GM23248 (cell line): ENCODE results near the gene SYDE2. TPM values are rescaled to one million over a fixed set of nuclear protein-coding genes. Genes with fewer than 3 reads are reported as not detected.
"Not testable (repeated sequence)": the region's sequence is repeated elsewhere in the genome, so short reads cannot be mapped to it uniquely, and the experiment has no call there.

ENCODE experiments used
- DNase-seq: peaks from one replicate; pipeline ENCODE4 v3.0.0-alpha.2; 2015
- H2AFZ ChIP-seq: fragments of 200-600 bp; sonication (generic); 2 replicates; pipeline ENCODE4 v1.6.1; 2016; ENCODE audit warnings: antibody characterized with exemption
- H3F3A ChIP-seq: fragments of 200-600 bp; sonication (generic); 2 replicates; pipeline ENCODE4 v1.6.1; 2016; ENCODE audit warnings: mild to moderate bottlenecking, antibody characterized with exemption, mixed run types; ENCODE audit not compliant: insufficient read depth
- H3K27ac ChIP-seq: fragments of 200-600 bp; sonication (generic); 2 replicates; pipeline ENCODE4 v1.5.1; 2016; ENCODE audit warnings: mild to moderate bottlenecking
- H3K27me3 ChIP-seq: fragments of 200-600 bp; sonication (generic); replicated peaks from 2 replicates; pipeline ENCODE4 v1.6.1; 2016; ENCODE audit warnings: mild to moderate bottlenecking; ENCODE audit not compliant: insufficient read depth
- H3K36me3 ChIP-seq: fragments of 200-600 bp; sonication (generic); 2 replicates; pipeline ENCODE4 v1.6.1; 2016; ENCODE audit warnings: low read depth, mild to moderate bottlenecking
- H3K4me1 ChIP-seq: fragments of 200-600 bp; sonication (generic); 2 replicates; pipeline ENCODE4 v1.6.1; 2016; ENCODE audit warnings: mild to moderate bottlenecking; ENCODE audit not compliant: insufficient read depth
- H3K4me2 ChIP-seq: fragments of 200-600 bp; sonication (generic); one replicate; pipeline ENCODE4 v1.6.1; 2016; ENCODE audit warnings: mild to moderate bottlenecking; ENCODE audit not compliant: unreplicated experiment
- H3K4me3 ChIP-seq: fragments of 200-600 bp; sonication (generic); 2 replicates; pipeline ENCODE4 v1.5.1; 2016; ENCODE audit warnings: mild to moderate bottlenecking
- H3K79me2 ChIP-seq: fragments of 200-600 bp; sonication (generic); 2 replicates; pipeline ENCODE4 v1.6.1; 2016; ENCODE audit warnings: mild to moderate bottlenecking; ENCODE audit not compliant: insufficient read depth
- H3K9ac ChIP-seq: fragments of 200-600 bp; sonication (generic); 2 replicates; pipeline ENCODE4 v1.6.1; 2016; ENCODE audit warnings: mild to moderate bottlenecking
- H3K9me2 ChIP-seq: fragments of 200-600 bp; sonication (generic); 2 replicates; pipeline ENCODE4 v1.6.1; 2016; ENCODE audit warnings: mixed run types, mild to moderate bottlenecking, moderate library complexity; ENCODE audit not compliant: insufficient read depth
- H3K9me3 ChIP-seq: fragments of 200-600 bp; sonication (generic); one replicate; pipeline ENCODE4 v1.6.1; 2017; ENCODE audit warnings: low read depth
- H4K20me1 ChIP-seq: fragments of 200-600 bp; sonication (generic); 2 replicates; pipeline ENCODE4 v1.6.0; 2016; ENCODE audit not compliant: insufficient read depth
- EZH2 ChIP-seq: fragments of 200-600 bp; sonication (generic); IDR thresholded peaks from 2 replicates; pipeline ENCODE4 v1.6.1; 2018; ENCODE audit warnings: antibody characterized with exemption, mild to moderate bottlenecking; ENCODE audit not compliant: insufficient read depth, poor library complexity, severe bottlenecking
- EZH2phosphoT487 ChIP-seq: fragments of 200-600 bp; sonication (generic); IDR thresholded peaks from 2 replicates; pipeline ENCODE4 v1.6.1; 2018; ENCODE audit warnings: antibody characterized with exemption, moderate library complexity, mild to moderate bottlenecking, low read depth; ENCODE audit not compliant: insufficient read depth
- WGBS, 2 experiments: methylation state at CpG; one replicate each; pipeline ENCODE4 v1.1.6; 2015 to 2017; ENCODE audit warnings: low lambda C conversion rate in 2 of 2, low coverage in 1 of 2; ENCODE audit errors: missing lambda C conversion rate in 2 of 2; 5-methylcytosine and 5-hydroxymethylcytosine counted together
- in situ Hi-C: fragments of 300-500 bp; cut with MboI; formaldehyde crosslinking; loops from 2 replicates; pipeline ENCODE4 v1.15.0; 2020
- polyA plus RNA-seq: library from polyadenylated mRNA; unstranded; fragments of >200 nt; fragmentation: Nextera tagmentation; extraction: Ambion mirVana; gene quantifications from 2 replicates; pipeline ENCODE4 v1.2.1, GENCODE V29; 2016
- total RNA-seq: library from RNA; depleted of rRNA; stranded (reverse); fragments of >200 nt; shearing (Covaris generic); gene quantifications from 2 replicates; pipeline ENCODE4 v1.2.3, GENCODE V29; 2014; rRNA removed

Gene SYDE2
- total RNA-seq (4.8 and 6.7 TPM in 2 replicates), polyA plus RNA-seq (1.4 TPM in 2 replicates)

DNA sequence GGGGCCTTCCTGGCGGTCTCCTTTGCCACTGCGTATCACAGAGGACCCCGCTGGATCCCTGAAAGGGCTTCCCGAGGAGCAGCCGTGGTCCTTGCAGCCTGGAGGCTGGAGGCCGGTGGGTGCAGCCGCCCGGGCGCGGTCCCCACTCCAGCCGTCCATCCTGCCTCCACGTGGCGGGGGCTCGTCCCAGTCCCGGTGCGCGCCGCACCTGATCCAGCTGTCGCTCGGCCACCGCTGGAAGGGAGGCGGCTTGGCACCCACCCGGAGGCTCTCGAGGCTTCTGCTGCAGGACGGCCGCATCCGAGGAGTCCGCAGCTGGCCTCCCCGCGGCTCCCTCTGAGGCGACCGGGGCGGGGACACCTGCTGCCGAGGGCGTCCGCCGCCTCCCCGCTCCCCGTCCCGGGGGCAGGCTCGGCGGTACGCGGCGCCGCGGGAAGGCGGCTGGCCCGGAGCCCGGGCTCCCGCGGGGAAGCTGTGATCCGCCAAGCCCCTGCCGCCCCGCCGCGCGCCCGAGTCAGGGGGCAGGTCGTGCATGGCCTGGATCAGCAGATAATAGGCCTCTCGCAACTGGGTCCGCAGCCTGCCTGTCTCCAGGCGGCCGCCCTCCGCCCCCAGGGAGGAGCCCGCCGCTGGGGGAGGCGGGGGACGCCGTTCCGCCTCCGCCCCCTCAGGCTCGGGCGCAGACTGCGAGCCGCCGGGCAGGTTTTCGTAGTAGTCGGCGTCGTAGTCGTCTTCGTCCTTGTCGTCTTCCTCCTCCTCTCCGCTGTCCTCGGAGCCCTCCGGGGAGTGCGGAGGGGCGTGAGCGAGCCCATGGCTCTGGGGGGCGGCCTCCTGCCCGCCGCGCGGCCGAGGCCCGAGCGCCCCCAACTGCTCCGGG, at the start of gene SYDE2:
Gene SYDE2 (minus strand): TSS at position 554 of the 877 bp plus-strand sequence. CDS start 20 bp downstream, at position 534.
- Histone ChIP-seq H3K4me1 (peaks cover 48% of the 10 kb centered on the region), H3K4me3 (peak within 1 kb of the TSS; percentile 84), H3K27ac (no peak within 1 kb of the TSS), H3K9me3 (no peaks in the 10 kb centered on the region), H3K4me2 (peak within 1 kb of the TSS; percentile 81), H3K9ac (peak within 1 kb of the TSS; percentile 78), H3K36me3 (no peaks in the 10 kb centered on the region), H2AFZ (peak within 1 kb of the TSS; percentile 87), H3K9me2 (no peaks in the 10 kb centered on the region), H3F3A (peaks cover 34% of the 10 kb centered on the region), H4K20me1 (no peaks in the 10 kb centered on the region), H3K79me2 (no peaks in the 10 kb centered on the region), H3K27me3 (no peaks in the 10 kb centered on the region)
- DNase-seq: peak; percentile 76
- 0 to 1% methylated on average over 70 to 75 of the region's 99 CpGs for WGBS, 2 experiments
- no peak for TF ChIP-seq EZH2
- no peak for TF ChIP-seq EZH2phosphoT487
- in situ Hi-C loops: no loop called here

DNA sequence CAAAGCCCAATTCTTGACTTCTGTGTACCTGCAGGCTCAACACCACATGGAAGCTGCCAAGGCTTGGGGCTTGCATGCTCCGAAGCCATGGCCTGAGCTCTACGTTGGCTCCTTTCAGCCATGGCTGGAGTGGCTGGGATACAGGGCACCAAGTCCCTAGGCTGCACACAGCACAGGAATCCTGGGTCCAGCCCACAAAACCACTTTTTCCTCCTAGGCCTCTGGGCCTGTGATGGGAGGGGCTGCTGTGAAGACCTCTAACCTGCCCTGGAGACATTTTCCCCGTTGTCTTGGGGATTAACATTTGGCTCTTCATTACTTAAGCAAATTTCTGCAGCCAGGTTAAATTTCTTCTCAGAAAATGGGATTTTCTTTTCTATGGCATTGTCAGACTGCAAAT, 48.2 kb upstream of the SYDE2 start:
- in situ Hi-C loops, H3K4me2 ChIP-seq, H3K27me3 ChIP-seq, DNase-seq, H3K9me3 ChIP-seq, H4K20me1 ChIP-seq, H3K4me3 ChIP-seq, H3K9ac ChIP-seq, H3K27ac ChIP-seq, H3K9me2 ChIP-seq, H2AFZ ChIP-seq: not testable (repeated sequence)
- Histone ChIP-seq H3F3A (peaks cover 45% of the 10 kb centered on the region), H3K4me1 (peaks cover 38% of the 10 kb centered on the region), H3K36me3 (peaks cover 21% of the 10 kb centered on the region), H3K79me2 (peaks cover 20% of the 10 kb centered on the region)
- 65 to 71% methylated on average over 3 of the region's 3 CpGs for WGBS, 2 experiments

DNA sequence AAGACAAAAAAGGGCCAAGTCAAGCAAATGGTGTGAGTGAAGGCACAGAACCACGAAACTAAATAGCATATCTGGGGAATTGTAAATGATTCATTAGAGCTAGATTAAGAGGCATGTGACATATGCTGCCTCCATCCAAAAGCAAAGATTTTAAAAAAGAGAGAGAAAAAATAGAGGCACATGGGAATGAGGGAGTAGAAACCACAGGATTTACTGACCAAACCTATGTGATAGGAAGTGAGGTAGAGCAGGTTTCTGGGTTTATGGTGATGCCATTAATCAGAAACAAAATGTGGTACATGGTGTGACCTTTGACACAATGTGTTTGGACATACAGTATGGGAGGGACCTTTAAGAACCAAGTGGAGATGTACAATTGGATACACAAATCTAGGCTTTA, 45.1 kb upstream of the SYDE2 start:
- no peaks in the 10 kb centered on the region for H3K79me2 ChIP-seq
- in situ Hi-C loops: no loop called here
- peaks cover 42% of the 10 kb centered on the region for H3F3A ChIP-seq
- 50 to 70% methylated on average over 1 of the region's 1 CpG for WGBS, 2 experiments
- peak overlapping the region; percentile 59 for H3K4me2 ChIP-seq
- no peaks in the 10 kb centered on the region for H4K20me1 ChIP-seq
- H3K4me3 ChIP-seq: no peak overlapping the region
- no peak overlapping the region for H3K9ac ChIP-seq
- H2AFZ ChIP-seq: no peak overlapping the region
- peak overlapping the region; percentile 47; the same call in 1 of the 2 replicates for H3K27ac ChIP-seq
- 0 out of 2 replicates have a peak, but pooled peaks cover under 1% of the 10 kb centered on the region for H3K36me3 ChIP-seq
- no peak for DNase-seq
- TF ChIP-seq EZH2phosphoT487: no peak
- TF ChIP-seq EZH2: no peak
- peaks cover 34% of the 10 kb centered on the region for H3K4me1 ChIP-seq
- no peaks in the 10 kb centered on the region for H3K27me3 ChIP-seq
- no peaks in the 10 kb centered on the region for H3K9me2 ChIP-seq
- no peaks in the 10 kb centered on the region for H3K9me3 ChIP-seq

GRCh38 chr1:85245456-85245855, 44.6 kb upstream of the SYDE2 start:
- WGBS, 2 experiments: 29 to 42% methylated on average over 1 of the region's 1 CpG
- Histone ChIP-seq H3K27ac (peak overlapping the region; percentile 47), H3K4me1 (peaks cover 38% of the 10 kb centered on the region), H3K4me3 (no peak overlapping the region), H3K79me2 (no peaks in the 10 kb centered on the region), H2AFZ (no peak overlapping the region), H4K20me1 (no peaks in the 10 kb centered on the region), H3F3A (peaks cover 43% of the 10 kb centered on the region), H3K9me3 (no peaks in the 10 kb centered on the region), H3K9ac (no peak overlapping the region), H3K36me3 (no peaks in the 10 kb centered on the region), H3K4me2 (peak overlapping the region; percentile 59), H3K27me3 (no peaks in the 10 kb centered on the region), H3K9me2 (no peaks in the 10 kb centered on the region)
- peak; percentile 60 for DNase-seq
- TF ChIP-seq EZH2phosphoT487 (no peak), EZH2 (no peak)
- in situ Hi-C loops: no loop called here
